Measurements from ENCODE around the gene CUEDC2. TPM values are rescaled to one million over a fixed set of nuclear protein-coding genes. Genes with fewer than 3 reads are reported as not detected.

Gene CUEDC2
- polyA plus RNA-seq, 1 donor from 2014 or later = 169 TPM

DNA sequence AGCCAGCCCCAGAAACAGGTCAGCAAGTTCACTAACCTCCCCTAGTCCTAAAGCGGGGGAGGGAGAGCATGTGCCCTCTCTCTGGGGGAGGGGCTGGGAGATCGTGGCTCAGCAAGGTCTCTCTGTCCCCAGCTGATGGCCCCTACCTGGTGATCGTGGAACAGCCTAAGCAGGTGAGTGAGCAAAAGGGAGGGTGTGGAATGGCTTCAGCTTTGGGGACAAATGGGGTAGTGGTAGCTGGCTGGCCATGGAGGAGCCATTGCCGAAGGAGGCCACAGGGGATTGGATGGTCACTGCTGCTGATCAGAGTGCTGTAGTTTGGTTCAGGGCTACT lies 36.1 kb downstream of the CUEDC2 start:
- Histone ChIP-seq H3K79me2 (replicated peaks; ENCODE audit: insufficient read depth, low read length) (no peaks in the 10 kb centered on the region), H3F3A (ENCODE audit: insufficient read depth, low read length, poor library complexity, severe bottlenecking) (no peaks in the 10 kb centered on the region), H2AFZ (ENCODE audit: low read depth, low read length) (no peak overlapping the region), H3K36me3 (ENCODE audit: insufficient read depth, low read length) (no peaks in the 10 kb centered on the region), H3K9me3 (ENCODE audit: low read length) (no peaks in the 10 kb centered on the region), H3K27ac (ENCODE audit: low read length) (no peak overlapping the region), H3K27me3 (ENCODE audit: insufficient read depth, low read depth, low read length) (peaks cover 32% of the 10 kb centered on the region), H3K9ac (ENCODE audit: low read length) (no peak overlapping the region), H3K4me2 (ENCODE audit: low read length) (no peak overlapping the region), H3K4me3 (ENCODE audit: low read length) (no peak overlapping the region), H4K20me1 (ENCODE audit: insufficient read depth) (no peaks in the 10 kb centered on the region), H3K9me2 (ENCODE audit: insufficient read depth, low read length) (no peaks in the 10 kb centered on the region)
- TF ChIP-seq EP300 (conservative IDR thresholded peaks at IDR 0.05; ENCODE audit: poor library complexity, severe bottlenecking) (no peak), TAF1 (IDR thresholded peaks at IDR 0.05; ENCODE audit: low read depth) (no peak), MXI1 (conservative IDR thresholded peaks at IDR 0.05; ENCODE audit: poor library complexity, severe bottlenecking) (no peak), RAD21 (conservative IDR thresholded peaks at IDR 0.05) (no peak), SMC3 (conservative IDR thresholded peaks at IDR 0.05; ENCODE audit: poor library complexity) (no peak), POLR2AphosphoS5 (IDR thresholded peaks at IDR 0.05) (no peak), EZH2 (IDR thresholded peaks at IDR 0.05; ENCODE audit: borderline replicate concordance, insufficient read depth, low read length, poor library complexity, severe bottlenecking) (no peak)
- TF ChIP-seq, protein P1, sequence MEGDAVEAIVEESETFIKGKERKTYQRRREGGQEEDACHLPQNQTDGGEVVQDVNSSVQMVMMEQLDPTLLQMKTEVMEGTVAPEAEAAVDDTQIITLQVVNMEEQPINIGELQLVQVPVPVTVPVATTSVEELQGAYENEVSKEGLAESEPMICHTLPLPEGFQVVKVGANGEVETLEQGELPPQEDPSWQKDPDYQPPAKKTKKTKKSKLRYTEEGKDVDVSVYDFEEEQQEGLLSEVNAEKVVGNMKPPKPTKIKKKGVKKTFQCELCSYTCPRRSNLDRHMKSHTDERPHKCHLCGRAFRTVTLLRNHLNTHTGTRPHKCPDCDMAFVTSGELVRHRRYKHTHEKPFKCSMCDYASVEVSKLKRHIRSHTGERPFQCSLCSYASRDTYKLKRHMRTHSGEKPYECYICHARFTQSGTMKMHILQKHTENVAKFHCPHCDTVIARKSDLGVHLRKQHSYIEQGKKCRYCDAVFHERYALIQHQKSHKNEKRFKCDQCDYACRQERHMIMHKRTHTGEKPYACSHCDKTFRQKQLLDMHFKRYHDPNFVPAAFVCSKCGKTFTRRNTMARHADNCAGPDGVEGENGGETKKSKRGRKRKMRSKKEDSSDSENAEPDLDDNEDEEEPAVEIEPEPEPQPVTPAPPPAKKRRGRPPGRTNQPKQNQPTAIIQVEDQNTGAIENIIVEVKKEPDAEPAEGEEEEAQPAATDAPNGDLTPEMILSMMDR (IDR thresholded peaks at IDR 0.05; ENCODE audit: poor library complexity, severe bottlenecking) = no peak
- TF ChIP-seq, protein P2, sequence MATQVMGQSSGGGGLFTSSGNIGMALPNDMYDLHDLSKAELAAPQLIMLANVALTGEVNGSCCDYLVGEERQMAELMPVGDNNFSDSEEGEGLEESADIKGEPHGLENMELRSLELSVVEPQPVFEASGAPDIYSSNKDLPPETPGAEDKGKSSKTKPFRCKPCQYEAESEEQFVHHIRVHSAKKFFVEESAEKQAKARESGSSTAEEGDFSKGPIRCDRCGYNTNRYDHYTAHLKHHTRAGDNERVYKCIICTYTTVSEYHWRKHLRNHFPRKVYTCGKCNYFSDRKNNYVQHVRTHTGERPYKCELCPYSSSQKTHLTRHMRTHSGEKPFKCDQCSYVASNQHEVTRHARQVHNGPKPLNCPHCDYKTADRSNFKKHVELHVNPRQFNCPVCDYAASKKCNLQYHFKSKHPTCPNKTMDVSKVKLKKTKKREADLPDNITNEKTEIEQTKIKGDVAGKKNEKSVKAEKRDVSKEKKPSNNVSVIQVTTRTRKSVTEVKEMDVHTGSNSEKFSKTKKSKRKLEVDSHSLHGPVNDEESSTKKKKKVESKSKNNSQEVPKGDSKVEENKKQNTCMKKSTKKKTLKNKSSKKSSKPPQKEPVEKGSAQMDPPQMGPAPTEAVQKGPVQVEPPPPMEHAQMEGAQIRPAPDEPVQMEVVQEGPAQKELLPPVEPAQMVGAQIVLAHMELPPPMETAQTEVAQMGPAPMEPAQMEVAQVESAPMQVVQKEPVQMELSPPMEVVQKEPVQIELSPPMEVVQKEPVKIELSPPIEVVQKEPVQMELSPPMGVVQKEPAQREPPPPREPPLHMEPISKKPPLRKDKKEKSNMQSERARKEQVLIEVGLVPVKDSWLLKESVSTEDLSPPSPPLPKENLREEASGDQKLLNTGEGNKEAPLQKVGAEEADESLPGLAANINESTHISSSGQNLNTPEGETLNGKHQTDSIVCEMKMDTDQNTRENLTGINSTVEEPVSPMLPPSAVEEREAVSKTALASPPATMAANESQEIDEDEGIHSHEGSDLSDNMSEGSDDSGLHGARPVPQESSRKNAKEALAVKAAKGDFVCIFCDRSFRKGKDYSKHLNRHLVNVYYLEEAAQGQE (IDR thresholded peaks at IDR 0.05; ENCODE audit: borderline replicate concordance) = no peak

DNA sequence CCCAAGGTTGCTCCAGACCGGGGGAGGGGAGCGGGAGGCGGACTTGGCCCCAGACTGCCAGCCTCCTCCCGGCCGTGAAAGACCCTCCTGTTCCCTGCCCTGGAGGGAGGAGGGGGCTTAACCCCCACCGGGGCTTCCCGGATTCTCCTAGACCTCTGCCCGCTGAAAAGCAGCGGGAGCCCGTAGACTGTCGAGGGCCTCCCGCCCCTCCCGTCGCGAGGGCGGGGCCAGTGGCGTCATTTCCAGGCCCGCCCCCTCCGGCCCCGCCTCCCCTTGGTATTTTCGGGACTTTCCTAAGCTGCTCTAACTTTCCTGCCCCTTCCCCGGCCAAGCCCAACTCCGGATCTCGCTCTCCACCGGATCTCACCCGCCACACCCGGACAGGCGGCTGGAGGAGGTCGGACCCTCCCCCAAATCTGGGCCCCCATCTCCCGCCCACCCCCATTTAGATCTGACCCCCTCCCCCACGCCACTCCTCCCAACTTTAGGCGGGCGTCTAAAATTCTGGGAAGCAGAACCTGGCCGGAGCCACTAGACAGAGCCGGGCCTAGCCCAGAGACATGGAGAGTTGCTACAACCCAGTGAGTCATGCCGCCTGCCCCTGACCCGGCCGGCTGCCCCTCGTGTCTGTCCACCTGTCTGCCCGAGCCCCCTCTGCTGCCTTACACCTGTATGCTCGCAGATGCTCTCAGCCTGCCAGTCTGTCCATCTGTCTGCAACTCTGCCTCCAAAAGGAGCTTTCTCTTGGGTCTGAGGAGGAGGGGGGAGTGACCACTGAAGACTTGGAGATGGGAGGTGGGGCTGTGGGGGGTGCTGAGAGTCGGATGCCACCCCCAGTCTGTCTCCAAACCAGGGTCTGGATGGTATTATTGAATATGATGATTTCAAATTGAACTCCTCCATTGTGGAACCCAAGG lies 36.7 kb downstream of the CUEDC2 start, which contains the start of gene NFKB2:
Gene NFKB2 (plus strand): TSS at position 306 of the 917 bp plus-strand sequence. CDS start 255 bp downstream, at position 561.
- no peaks in the 10 kb centered on the region for H3F3A ChIP-seq (ENCODE audit: insufficient read depth, low read length, poor library complexity, severe bottlenecking)
- peak within 1 kb of the TSS; percentile 39 for H3K9ac ChIP-seq (ENCODE audit: low read length)
- TF ChIP-seq EZH2 (IDR thresholded peaks at IDR 0.05; ENCODE audit: borderline replicate concordance, insufficient read depth, low read length, poor library complexity, severe bottlenecking) = no peak
- no peak within 1 kb of the TSS for H3K27ac ChIP-seq (ENCODE audit: low read length)
- H2AFZ ChIP-seq (ENCODE audit: low read depth, low read length) = no peak within 1 kb of the TSS
- H3K9me3 ChIP-seq (ENCODE audit: low read length) = no peaks in the 10 kb centered on the region
- H3K79me2 ChIP-seq (replicated peaks; ENCODE audit: insufficient read depth, low read length) = no peaks in the 10 kb centered on the region
- peak within 1 kb of the TSS; percentile 73 for H3K4me3 ChIP-seq (ENCODE audit: low read length)
- no peaks in the 10 kb centered on the region for H4K20me1 ChIP-seq (ENCODE audit: insufficient read depth)
- H3K4me2 ChIP-seq (ENCODE audit: low read length) = peak within 1 kb of the TSS; percentile 70
- no peaks in the 10 kb centered on the region for H3K9me2 ChIP-seq (ENCODE audit: insufficient read depth, low read length)
- no peaks in the 10 kb centered on the region for H3K36me3 ChIP-seq (ENCODE audit: insufficient read depth, low read length)
- peaks cover 32% of the 10 kb centered on the region for H3K27me3 ChIP-seq (ENCODE audit: insufficient read depth, low read depth, low read length)

Data from neural cell (in vitro differentiated cells).